IMR-90 (cell line): ENCODE measurements around the gene CTNNA1. TPM values are rescaled to one million over a fixed set of nuclear protein-coding genes. Genes with fewer than 3 reads are reported as not detected.

Source experiments
- BHLHE40 ChIP-seq: fragments of 150-350 bp; IDR thresholded peaks from 2 replicates; pipeline ENCODE4 v1.6.1; 2016; ENCODE audit warnings: mild to moderate bottlenecking, low read depth, low read length
- CHD1 ChIP-seq: IDR thresholded peaks from 2 replicates; pipeline ENCODE4 v1.6.1; 2012; ENCODE audit warnings: low read depth, low read length, improper control_type of control experiment
- CTCF ChIP-seq: conservative IDR thresholded peaks from 2 replicates; pipeline ENCODE4 v1.5.1; 2012; ENCODE audit warnings: mild to moderate bottlenecking, low read depth, low read length, improper control_type of control experiment
- NFE2L2 ChIP-seq: fragments of 150-350 bp; IDR thresholded peaks from 2 replicates; pipeline ENCODE4 v1.6.1; 2016; ENCODE audit warnings: low read depth, mild to moderate bottlenecking, low read length
- POLR2A ChIP-seq: IDR thresholded peaks from 2 replicates; pipeline ENCODE4 v1.6.1; 2012; ENCODE audit warnings: mild to moderate bottlenecking, low read depth, low read length
- polyA plus RNA-seq, 3 experiments: library from polyadenylated mRNA; depleted of rRNA; stranded (reverse); fragments of >200 nt; gene quantifications; 2 replicates each; pipeline ENCODE4 v1.2.3, GENCODE V29; 2012; ENCODE audit warnings: low replicate concordance in 1 of 3
- total RNA-seq: library from RNA; depleted of rRNA; stranded (reverse); fragments of >200 nt; gene quantifications from 2 replicates; pipeline ENCODE4 v1.2.3, GENCODE V29; 2012

The CTNNA1 gene
- total and polyA plus RNA-seq, 2 of the 4 experiments (the other 2 are of a cell fraction) = 220 to 471 TPM

- TF ChIP-seq CTCF (no peak), POLR2A (no peak), BHLHE40 (no peak), NFE2L2 (no peak), CHD1 (no peak)
These were observed 210.6 kb downstream of the CTNNA1 start (continued) for GRCh38 chr5:138963763-138964371.
